ENCODE results near the gene ANKRD12. TPM values are rescaled to one million over a fixed set of nuclear protein-coding genes. Genes with fewer than 3 reads are reported as not detected.

ANKRD12 gene
- total and polyA plus RNA-seq, 4 donors, result 23.8 to 97.1 (median 54.8) TPM

DNA sequence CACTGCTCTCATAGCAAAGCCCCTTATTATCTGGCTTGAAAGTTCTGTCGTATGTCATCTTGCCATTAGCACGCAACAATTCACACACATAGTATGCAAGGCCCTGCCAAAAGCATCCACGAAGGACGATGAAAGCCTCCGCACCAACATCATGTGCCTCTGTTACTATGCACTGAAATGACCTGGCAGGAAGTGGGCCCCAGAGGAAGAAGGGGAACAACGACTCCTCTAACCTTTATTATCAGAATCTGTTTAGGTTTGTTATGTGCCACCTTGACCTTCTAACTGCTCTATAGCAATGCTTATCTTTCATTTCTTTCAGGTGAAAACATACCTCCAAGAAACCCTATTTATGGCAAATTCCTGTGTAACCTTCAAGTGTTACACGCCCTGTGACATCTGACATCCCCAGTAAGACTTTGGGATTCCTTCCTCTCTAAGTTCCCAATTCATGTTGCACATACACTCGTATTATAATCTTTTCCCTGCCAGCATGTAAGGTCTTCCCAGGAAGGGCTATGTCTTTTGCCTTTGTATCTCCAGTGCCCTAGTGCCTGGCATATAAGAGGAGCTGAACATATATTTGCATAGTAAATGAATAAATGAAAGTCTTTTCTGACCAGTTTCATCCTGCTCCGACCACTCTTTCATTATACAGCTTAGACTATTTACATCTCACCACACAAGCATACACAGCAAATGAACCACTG, 41.1 kb upstream of the ANKRD12 start:
- no peaks in the 10 kb centered on the region for H3K4me1 ChIP-seq (ENCODE audit: control insufficient read depth, insufficient read depth, low read length)
- no peak for DNase-seq (ENCODE audit: low read depth in 4 of 6, low spot score in 6 of 6)
- no peaks in the 10 kb centered on the region for H3K27me3 ChIP-seq (ENCODE audit: control insufficient read depth, insufficient read depth, low read length)
- no peak overlapping the region for H3K4me3 ChIP-seq (ENCODE audit: low read depth, low read length)
- WGBS (ENCODE audit: insufficient coverage), result 100% methylated on average over 1 of the region's 9 CpGs
- H3K9me3 ChIP-seq (ENCODE audit: control insufficient read depth, insufficient read depth, low read length), result no peaks in the 10 kb centered on the region
- no peak overlapping the region for H3K27ac ChIP-seq (ENCODE audit: low read depth, low read length)
- H3K36me3 ChIP-seq (ENCODE audit: control insufficient read depth, insufficient read depth, low read length), result no peaks in the 10 kb centered on the region

DNA sequence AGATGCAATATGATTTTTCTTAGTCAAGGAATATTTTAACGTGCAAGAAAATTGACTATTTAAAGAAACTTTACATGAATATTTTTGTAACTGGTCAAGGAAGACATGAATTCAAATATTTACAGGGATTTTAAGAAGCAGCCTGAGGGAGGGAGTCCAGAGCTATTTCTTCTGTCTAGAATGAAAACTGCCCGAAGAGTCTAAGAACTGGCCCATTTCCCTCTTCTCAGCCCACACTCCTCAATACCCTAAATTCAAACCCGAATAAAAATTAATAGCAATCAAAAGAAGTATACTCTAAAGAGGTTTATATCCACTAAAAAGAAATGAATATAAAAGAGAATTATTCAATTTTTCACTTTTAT, 40.6 kb upstream of the ANKRD12 start:
- Histone ChIP-seq H3K4me1 (ENCODE audit: control insufficient read depth, insufficient read depth, low read length) (no peaks in the 10 kb centered on the region), H3K9me3 (ENCODE audit: control insufficient read depth, insufficient read depth, low read length) (no peaks in the 10 kb centered on the region), H3K36me3 (ENCODE audit: control insufficient read depth, insufficient read depth, low read length) (no peaks in the 10 kb centered on the region), H3K27me3 (ENCODE audit: control insufficient read depth, insufficient read depth, low read length) (no peaks in the 10 kb centered on the region), H3K4me3 (ENCODE audit: low read depth, low read length) (no peak overlapping the region), H3K27ac (ENCODE audit: low read depth, low read length) (no peak overlapping the region)
- no CpG with 5 or more reads among the region's 3 CpGs for WGBS (ENCODE audit: insufficient coverage)
- DNase-seq (ENCODE audit: low read depth in 4 of 6, low spot score in 6 of 6), result no peak

DNA sequence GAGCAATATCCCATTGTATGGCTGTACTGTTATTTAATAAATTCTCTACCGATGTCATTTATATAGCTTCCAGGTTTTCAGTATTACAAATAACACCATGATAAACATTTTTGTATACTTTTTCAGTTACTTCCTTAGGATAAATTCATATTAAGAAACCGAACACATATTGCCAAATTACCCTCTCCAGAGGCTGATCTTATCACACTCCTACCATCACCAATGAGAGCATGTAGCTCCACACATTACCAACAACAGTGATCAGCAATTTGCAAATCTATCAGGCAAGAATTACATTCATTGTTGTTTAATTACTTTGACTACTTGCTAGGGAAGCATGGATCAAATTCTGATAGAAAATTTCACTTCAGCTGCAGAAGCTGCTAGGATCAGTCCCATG, 39.9 kb upstream of the ANKRD12 start:
- Histone ChIP-seq H3K4me1 (ENCODE audit: control insufficient read depth, insufficient read depth, low read length) (no peaks in the 10 kb centered on the region), H3K27ac (ENCODE audit: low read depth, low read length) (no peak overlapping the region), H3K27me3 (ENCODE audit: control insufficient read depth, insufficient read depth, low read length) (no peaks in the 10 kb centered on the region), H3K4me3 (ENCODE audit: low read depth, low read length) (no peak overlapping the region), H3K36me3 (ENCODE audit: control insufficient read depth, insufficient read depth, low read length) (no peaks in the 10 kb centered on the region), H3K9me3 (ENCODE audit: control insufficient read depth, insufficient read depth, low read length) (no peaks in the 10 kb centered on the region)
- WGBS (ENCODE audit: insufficient coverage), result no CpG with 5 or more reads among the region's 2 CpGs
- no peak for DNase-seq (ENCODE audit: low read depth in 4 of 6, low spot score in 6 of 6)

DNA sequence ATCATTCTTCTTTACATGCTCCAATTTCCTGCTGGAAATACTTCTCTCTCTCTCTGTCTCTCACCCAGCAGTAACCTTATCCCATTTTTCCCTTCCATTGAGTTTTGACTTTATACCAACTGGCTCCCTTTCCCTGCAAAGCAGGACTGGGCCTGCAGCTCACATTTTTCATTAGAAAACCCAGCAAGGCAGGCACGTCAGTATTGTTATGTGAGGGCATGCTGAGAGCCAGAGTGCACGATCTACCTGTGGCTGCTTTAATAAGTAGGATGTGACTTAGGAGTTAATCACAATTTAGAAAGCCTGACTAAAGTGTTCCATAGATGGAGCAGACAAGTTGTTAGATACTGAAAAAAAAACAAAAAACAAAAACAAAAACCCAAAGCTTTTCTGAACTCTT, 39.2 kb upstream of the ANKRD12 start:
- no peak for DNase-seq (ENCODE audit: low read depth in 4 of 6, low spot score in 6 of 6)
- Histone ChIP-seq H3K27me3 (ENCODE audit: control insufficient read depth, insufficient read depth, low read length) (no peaks in the 10 kb centered on the region), H3K4me3 (ENCODE audit: low read depth, low read length) (no peak overlapping the region), H3K4me1 (ENCODE audit: control insufficient read depth, insufficient read depth, low read length) (no peaks in the 10 kb centered on the region), H3K9me3 (ENCODE audit: control insufficient read depth, insufficient read depth, low read length) (no peaks in the 10 kb centered on the region), H3K36me3 (ENCODE audit: control insufficient read depth, insufficient read depth, low read length) (no peaks in the 10 kb centered on the region), H3K27ac (ENCODE audit: low read depth, low read length) (no peak overlapping the region)
- WGBS (ENCODE audit: insufficient coverage), result no CpG with 5 or more reads among the region's 2 CpGs

DNA sequence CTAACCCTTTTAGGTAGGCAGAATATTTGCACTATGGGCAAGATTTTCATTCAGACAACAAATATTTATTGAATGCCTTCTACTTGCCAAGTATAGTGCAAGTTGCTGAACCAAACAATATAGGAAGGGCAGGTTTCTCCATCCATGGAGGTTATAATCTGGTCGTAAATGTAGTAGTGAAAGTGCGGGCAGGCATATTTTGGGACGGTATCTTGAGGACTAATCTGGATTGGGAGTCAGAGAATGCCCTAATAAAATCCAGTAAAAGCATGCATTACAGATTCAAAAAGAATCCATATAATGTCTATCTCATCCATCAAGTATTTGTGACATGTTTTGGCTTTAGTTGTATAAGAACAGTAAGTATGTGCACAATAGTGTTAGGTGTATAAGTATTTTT, 35.8 kb upstream of the ANKRD12 start:
- Histone ChIP-seq H3K27ac (ENCODE audit: low read depth, low read length) (no peak overlapping the region), H3K4me1 (ENCODE audit: control insufficient read depth, insufficient read depth, low read length) (no peaks in the 10 kb centered on the region), H3K9me3 (ENCODE audit: control insufficient read depth, insufficient read depth, low read length) (no peaks in the 10 kb centered on the region), H3K36me3 (ENCODE audit: control insufficient read depth, insufficient read depth, low read length) (no peaks in the 10 kb centered on the region), H3K4me3 (ENCODE audit: low read depth, low read length) (no peak overlapping the region), H3K27me3 (ENCODE audit: control insufficient read depth, insufficient read depth, low read length) (no peaks in the 10 kb centered on the region)
- no CpG with 5 or more reads among the region's 3 CpGs for WGBS (ENCODE audit: insufficient coverage)
- DNase-seq (ENCODE audit: low read depth in 4 of 6, low spot score in 6 of 6), result no peak

DNA sequence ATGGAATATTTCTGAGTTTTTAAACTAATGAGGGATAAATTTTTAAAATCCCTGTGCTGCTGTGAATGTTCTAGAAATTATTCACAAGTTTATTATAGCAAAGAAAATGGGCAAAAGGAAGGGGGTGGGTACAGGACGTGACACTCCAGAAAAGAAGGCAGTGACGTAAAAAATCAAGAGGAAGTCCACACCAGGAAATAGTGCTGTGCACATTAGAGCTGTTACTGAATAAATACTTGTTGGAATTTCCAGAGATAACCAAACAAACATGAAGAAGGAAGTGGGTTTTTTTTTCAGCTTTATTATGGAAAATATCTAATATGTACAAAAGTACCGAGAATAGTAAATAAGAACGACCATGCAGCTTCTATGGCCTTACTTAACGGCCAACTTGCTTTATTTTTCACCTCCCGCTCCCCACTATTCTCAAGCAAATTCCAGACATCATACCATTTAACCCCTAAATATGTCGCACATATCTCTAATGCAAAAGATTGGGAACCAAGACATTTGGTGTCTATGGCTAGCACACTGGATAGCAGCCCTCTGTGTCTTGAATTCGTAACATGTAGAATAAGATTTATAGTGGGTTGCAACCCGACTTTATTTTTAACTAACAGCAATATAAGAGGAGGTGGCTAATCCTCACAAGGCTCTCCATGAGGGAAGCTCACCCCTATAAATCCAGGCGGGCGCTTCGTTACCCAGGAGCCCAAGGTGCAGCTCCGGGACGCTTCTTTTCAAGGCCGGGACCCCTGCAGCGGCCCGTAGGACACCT, 34.7 kb upstream of the ANKRD12 start:
- no peaks in the 10 kb centered on the region for H3K9me3 ChIP-seq (ENCODE audit: control insufficient read depth, insufficient read depth, low read length)
- 2% methylated on average over 12 of the region's 17 CpGs for WGBS (ENCODE audit: insufficient coverage)
- no peaks in the 10 kb centered on the region for H3K27me3 ChIP-seq (ENCODE audit: control insufficient read depth, insufficient read depth, low read length)
- H3K36me3 ChIP-seq (ENCODE audit: control insufficient read depth, insufficient read depth, low read length), result no peaks in the 10 kb centered on the region
- H3K4me3 ChIP-seq (ENCODE audit: low read depth, low read length), result peak overlapping the region; percentile 85
- H3K4me1 ChIP-seq (ENCODE audit: control insufficient read depth, insufficient read depth, low read length), result no peaks in the 10 kb centered on the region
- H3K27ac ChIP-seq (ENCODE audit: low read depth, low read length), result peak overlapping the region; percentile 89
- peak in 4 of 6 donors; percentile 11 to 62 (median 41) for DNase-seq (ENCODE audit: low read depth in 4 of 6, low spot score in 6 of 6)

DNA sequence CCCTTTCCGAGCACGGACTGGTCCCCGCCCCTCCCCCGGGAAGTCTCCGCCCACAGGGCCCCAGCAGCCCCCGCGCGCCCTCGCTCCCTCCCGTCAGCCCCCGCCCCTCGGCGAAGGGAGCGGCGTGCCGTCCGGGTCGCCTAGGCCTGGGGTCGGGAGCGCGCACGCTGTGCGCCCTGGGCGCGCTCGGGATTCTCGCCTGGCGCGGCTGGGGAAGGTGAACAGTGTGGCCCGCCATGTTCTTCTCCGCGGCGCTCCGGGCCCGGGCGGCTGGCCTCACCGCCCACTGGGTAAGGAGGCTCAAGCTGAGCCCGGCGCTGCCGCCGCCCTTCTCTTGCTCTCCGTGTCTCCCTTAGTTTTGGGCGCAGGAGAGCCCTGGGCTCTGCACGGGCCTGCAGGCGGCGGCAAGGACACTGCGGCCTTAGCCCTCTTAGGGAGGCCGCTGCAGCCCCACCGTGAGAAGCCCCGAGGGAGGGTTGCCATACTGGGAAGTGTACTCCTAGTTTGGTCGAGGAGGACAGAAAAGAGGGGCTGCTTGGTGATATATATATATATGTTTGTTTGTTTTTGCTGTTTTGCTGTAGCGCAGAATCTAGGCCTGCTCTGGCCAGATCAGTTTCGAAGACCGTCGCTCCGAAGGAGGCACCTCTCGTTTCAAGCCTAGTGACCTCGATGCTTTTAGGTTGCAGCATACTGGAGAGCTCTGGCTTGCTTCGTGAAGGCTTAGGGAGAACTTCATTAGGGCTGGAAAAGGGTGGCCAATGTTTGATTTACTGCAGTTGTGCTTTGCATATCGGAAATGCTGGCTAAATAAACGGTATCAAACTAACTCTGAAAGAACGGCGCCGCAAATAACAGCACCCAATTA, 33.8 kb upstream of the ANKRD12 start, which contains the start of gene NDUFV2:
TSS of gene NDUFV2 (plus strand) at position 192 of the 868 bp plus-strand sequence. CDS start at position 237, 45 bp downstream.
- H3K27me3 ChIP-seq (ENCODE audit: control insufficient read depth, insufficient read depth, low read length), result no peaks in the 10 kb centered on the region

DNA sequence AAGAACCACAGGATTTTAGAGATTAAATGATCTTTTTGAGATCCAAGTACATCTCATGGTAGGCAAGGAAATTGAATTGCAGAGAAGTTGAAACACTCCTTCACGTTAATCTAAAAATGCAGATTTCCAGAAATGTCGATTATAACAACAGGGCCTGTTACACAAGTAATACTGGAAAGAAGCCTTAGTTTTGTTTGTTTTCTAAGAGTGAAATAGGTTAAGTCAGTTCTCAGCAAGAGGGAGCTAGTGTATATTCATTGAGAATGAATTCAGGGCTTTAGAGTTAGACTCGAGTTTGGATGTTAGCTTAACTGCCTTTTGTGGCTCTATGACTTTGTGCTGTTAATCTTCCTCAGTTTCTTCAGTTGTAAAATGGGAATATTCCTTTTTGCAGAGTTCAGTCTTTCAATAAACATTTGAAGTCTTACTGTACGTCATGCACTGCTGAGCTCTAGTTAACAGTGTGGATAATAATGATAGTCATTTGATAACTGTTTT, 33.2 kb upstream of the ANKRD12 start:
- Histone ChIP-seq H3K4me1 (ENCODE audit: control insufficient read depth, insufficient read depth, low read length) (no peaks in the 10 kb centered on the region), H3K27ac (ENCODE audit: low read depth, low read length) (peak overlapping the region; percentile 97), H3K4me3 (ENCODE audit: low read depth, low read length) (peak overlapping the region; percentile 85), H3K27me3 (ENCODE audit: control insufficient read depth, insufficient read depth, low read length) (no peaks in the 10 kb centered on the region), H3K9me3 (ENCODE audit: control insufficient read depth, insufficient read depth, low read length) (no peaks in the 10 kb centered on the region), H3K36me3 (ENCODE audit: control insufficient read depth, insufficient read depth, low read length) (no peaks in the 10 kb centered on the region)
- 20% methylated on average over 1 of the region's 4 CpGs for WGBS (ENCODE audit: insufficient coverage)
- DNase-seq (ENCODE audit: low read depth in 4 of 6, low spot score in 6 of 6), result peak in 3 of 6 donors; percentile 22 to 59 (median 34)

More for the DNA sequence above, 33.8 kb upstream of the ANKRD12 start, which contains the start of gene NDUFV2:
- DNase-seq (ENCODE audit: low read depth in 4 of 6, low spot score in 6 of 6), result peak; percentile 91 to 98 (median 94)
- no peaks in the 10 kb centered on the region for H3K9me3 ChIP-seq (ENCODE audit: control insufficient read depth, insufficient read depth, low read length)
- H3K27ac ChIP-seq (ENCODE audit: low read depth, low read length), result peak within 1 kb of the TSS; percentile 97
- WGBS (ENCODE audit: insufficient coverage), result 0% methylated on average over 59 of the region's 64 CpGs
- peak within 1 kb of the TSS; percentile 85 for H3K4me3 ChIP-seq (ENCODE audit: low read depth, low read length)
- no peaks in the 10 kb centered on the region for H3K36me3 ChIP-seq (ENCODE audit: control insufficient read depth, insufficient read depth, low read length)
- no peaks in the 10 kb centered on the region for H3K4me1 ChIP-seq (ENCODE audit: control insufficient read depth, insufficient read depth, low read length)

DNA sequence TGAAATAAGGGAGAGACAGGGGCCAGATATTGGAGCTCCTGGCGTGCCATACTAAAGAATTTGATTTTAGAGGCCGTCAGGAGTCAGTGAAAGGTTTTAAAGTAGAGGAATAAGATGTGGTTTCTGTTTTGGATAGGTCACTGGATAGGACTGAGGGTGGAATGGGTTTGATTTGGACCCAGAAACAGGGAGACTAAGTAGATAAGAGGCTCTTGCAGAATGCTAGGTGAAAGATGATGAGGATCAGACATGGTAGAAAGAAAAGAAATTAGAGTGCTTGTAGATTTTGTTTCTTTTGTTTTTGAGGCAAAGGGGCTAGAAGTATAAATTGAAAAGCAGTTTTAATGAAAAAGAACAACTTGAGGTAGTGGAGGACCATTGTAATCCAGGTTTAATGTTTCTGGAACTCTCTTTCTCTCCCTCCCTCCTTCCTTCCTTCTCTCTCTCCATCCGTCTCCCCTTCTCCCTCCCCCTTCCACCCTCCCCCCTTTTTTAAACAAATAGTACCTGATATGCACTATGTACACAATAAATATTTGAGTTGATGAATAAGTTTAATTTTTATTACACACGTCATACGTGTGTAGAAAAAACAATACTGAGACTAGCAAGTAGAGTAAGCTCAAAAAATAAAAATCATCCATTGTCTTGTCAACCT, 32.2 kb upstream of the ANKRD12 start:
- DNase-seq (ENCODE audit: low read depth in 4 of 6, low spot score in 6 of 6), result no peak
- WGBS (ENCODE audit: insufficient coverage), result 44% methylated on average over 2 of the region's 5 CpGs
- Histone ChIP-seq H3K9me3 (ENCODE audit: control insufficient read depth, insufficient read depth, low read length) (no peaks in the 10 kb centered on the region), H3K27ac (ENCODE audit: low read depth, low read length) (no peak overlapping the region), H3K27me3 (ENCODE audit: control insufficient read depth, insufficient read depth, low read length) (no peaks in the 10 kb centered on the region), H3K4me3 (ENCODE audit: low read depth, low read length) (peak overlapping the region; percentile 85), H3K4me1 (ENCODE audit: control insufficient read depth, insufficient read depth, low read length) (no peaks in the 10 kb centered on the region), H3K36me3 (ENCODE audit: control insufficient read depth, insufficient read depth, low read length) (no peaks in the 10 kb centered on the region)

Data from spinal cord (tissue), 10 donors.